GM15510 (cell line): ENCODE measurements around the gene FOLH1.

Experiments
- POLR2A ChIP-seq: IDR thresholded peaks from 3 replicates; pipeline ENCODE4 v1.6.1; 2011; ENCODE audit warnings: borderline replicate concordance; ENCODE audit not compliant: insufficient read length; ENCODE audit errors: extremely low read depth

FOLH1 gene

DNA sequence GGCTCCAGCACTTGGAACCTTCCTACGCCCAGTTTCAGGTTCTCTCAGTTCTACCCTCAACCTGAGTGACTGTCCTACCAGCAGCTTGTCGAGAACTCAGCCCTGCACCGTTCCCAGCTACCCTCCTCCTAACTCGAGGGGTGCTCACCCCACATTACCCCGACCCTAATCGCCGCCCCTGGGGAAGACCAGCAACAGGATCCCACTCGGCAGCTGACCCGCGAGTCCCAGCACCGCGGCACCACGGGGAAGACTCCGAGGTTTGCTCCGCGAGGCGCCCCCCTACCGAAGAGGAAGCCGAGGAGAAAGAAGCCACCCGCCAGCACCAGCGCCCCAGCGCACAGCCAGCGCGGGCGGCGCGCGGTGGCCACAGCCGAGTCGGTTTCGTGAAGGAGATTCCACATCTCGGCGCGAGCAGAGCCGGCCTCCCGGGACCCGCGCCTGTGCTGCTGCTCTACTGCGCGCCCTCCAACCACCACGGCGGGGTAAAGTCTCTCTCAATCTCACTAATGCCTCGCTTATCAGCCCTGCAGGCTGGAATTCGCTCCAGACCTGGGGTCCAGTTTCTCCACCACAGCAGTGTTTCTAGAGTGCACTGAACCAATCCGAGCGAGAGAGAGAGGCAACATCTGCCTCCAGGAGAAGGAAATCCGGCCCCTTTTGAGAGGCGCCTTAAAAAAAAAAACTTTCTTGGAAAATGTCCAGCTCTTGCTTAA lies at the start of gene FOLH1:
Gene FOLH1, minus strand, starts transcription at position 597 of the 716 bp plus-strand sequence. Its CDS starts 193 bp downstream, at position 404.
- no peak for TF ChIP-seq POLR2A

DNA sequence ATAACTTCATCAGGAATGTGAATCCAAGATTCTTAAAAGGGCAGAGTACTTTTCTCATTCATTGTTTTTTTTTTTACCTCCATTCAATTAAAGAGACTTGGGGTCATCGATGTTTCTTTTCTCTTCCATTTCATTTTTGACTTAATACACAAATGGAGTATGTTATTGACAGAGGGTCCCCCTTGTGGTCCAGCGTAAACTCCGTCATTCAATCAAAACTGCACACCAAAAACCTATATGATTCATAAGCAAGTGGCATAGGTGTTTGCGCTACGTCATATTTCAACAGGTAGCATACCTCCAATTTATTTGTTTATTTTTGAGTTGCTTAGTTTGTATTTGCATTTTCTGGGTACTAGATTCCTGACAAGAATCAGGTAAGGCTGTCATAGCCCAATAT lies 12.7 kb upstream of the FOLH1 start:
- no peak for TF ChIP-seq POLR2A

DNA sequence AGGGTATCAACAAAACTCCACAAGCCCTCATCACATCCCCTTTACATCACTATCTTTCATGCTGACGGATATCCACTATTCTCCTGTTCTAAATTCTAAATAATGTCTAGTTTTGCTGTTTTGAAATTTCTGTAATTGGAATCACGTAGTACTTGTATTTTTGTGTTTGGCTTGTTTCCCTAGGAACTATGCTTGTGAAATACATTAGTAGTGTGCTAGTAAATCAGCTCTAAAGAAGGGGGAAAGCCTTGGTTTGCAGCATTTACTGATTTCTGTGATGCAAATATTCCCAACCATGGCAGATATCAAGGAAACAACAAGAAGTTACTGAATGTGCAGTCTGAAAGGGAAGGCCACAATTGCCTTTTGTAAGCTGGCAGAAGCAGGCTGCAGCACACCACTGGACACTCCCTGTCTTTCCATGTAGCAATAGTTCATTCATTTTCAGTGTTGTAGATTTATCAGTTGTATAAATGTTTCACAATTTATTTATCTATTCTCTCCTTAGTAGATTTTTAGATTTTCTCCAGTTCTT lies 4.7 kb upstream of the FOLH1 start:
- no peak for TF ChIP-seq POLR2A

DNA sequence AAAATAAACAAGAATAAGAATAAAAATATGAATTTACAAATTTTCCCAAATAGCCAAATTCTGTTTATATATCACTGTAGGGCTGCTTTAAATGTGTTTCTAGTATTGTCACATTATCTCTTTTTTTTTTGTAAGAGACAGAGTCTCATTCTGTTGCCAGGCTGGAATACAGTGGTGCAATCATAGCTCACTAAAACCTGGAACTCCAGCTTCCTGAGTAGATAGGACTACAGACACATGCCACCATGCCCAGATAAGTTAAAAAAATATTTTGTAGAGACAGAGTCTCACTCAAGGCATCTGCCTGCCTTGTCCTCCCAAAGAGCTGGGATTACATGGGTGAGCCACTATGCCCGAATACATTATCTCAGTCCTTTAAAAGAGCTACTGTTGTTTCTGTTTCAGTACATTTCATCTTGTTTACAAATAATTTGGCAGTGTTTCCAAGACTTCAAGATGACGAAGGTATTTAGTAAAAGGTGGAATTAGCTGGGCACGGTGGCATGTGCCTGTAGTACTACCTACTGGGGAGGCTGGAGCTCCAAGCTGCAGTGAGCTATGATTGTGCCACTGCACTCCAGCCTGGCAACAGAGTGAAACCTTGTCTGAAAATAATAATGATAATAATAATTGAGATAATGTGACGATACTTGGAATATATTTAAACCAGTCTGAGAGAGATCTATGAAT lies 6.0 kb downstream of the FOLH1 start:
- TF ChIP-seq POLR2A = no peak

DNA sequence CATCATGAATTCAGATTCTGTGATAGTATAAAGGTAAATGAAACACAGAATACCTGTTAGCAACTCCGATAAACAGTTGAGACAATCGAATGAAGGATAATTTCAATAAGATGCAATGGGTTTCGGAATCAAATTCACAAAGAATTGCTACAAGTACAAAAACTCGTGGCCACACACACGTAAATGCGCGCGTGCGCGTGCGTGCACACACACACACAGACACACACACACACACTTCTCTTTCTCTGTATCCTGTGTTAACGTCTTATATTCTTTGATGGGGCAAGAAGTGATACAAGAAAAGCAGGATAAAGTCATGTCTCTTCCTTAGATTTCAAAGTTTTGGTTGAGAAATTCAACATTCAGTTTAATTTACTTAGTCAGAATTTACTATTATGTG lies 57.2 kb downstream of the FOLH1 start:
- no peak for TF ChIP-seq POLR2A
